Central memory CD8-positive, alpha-beta T cell (primary cell): ENCODE measurements around the gene IQUB.
A peak's percentile ranks its signal among the peaks of the same experiment; 100 is the strongest.
"Not testable (repeated sequence)": the region's sequence is repeated elsewhere in the genome, so short reads cannot be mapped to it uniquely, and the experiment has no call there.

Experiments
- ATAC-seq: fragments of 150-1000 bp; cut with Tn5 transposase; replicated peaks from 2 replicates; pipeline ENCODE4 v1.10.0; 2022; ENCODE audit warnings: mild to moderate bottlenecking, moderate FRiP score, moderate number of reproducible peaks; ENCODE audit not compliant: poor library complexity, severe bottlenecking; ENCODE audit errors: extremely low read depth
- DNase-seq, 2 donors: peaks; one replicate each; pipeline ENCODE4 v3.0.0; 2021; ENCODE audit warnings: low spot score in 2 of 2
- H3K27ac Mint-ChIP-seq: one replicate; pipeline ENCODE4 v1.8.0; 2022; ENCODE audit warnings: low read depth, mild to moderate bottlenecking, moderate library complexity, mixed read lengths
- H3K27me3 Mint-ChIP-seq: one replicate; pipeline ENCODE4 v1.8.0; 2022; ENCODE audit warnings: mixed read lengths
- H3K36me3 Mint-ChIP-seq: one replicate; pipeline ENCODE4 v1.8.0; 2022; ENCODE audit warnings: mild to moderate bottlenecking, moderate library complexity, mixed read lengths; ENCODE audit not compliant: insufficient read depth
- H3K4me1 Mint-ChIP-seq: one replicate; pipeline ENCODE4 v1.8.0; 2022; ENCODE audit warnings: mixed read lengths
- H3K4me3 Mint-ChIP-seq: one replicate; pipeline ENCODE4 v1.8.0; 2022; ENCODE audit warnings: mild to moderate bottlenecking, moderate library complexity, mixed read lengths
- H3K9me3 Mint-ChIP-seq: one replicate; pipeline ENCODE4 v1.8.0; 2022; ENCODE audit warnings: mixed read lengths

The IQUB gene

GRCh38 chr7:123558289-123558874 is 24.0 kb upstream of the IQUB start:
- H3K27me3 Mint-ChIP-seq: no peaks in the 10 kb centered on the region
- peaks cover 2% of the 10 kb centered on the region for H3K36me3 Mint-ChIP-seq
- DNase-seq: no peak
- peaks cover 5% of the 10 kb centered on the region for H3K4me1 Mint-ChIP-seq
- H3K27ac Mint-ChIP-seq: no peak overlapping the region
- H3K9me3 Mint-ChIP-seq: no peaks in the 10 kb centered on the region
- no peak overlapping the region for H3K4me3 Mint-ChIP-seq
- no peak for ATAC-seq

GRCh38 chr7:123557398-123558288 is 23.2 kb upstream of the IQUB start, which contains the start of gene NDUFA5:
Gene NDUFA5 (minus strand): TSS chr7:123557818. CDS start chr7:123557795, 23 bp downstream.
- Mint-ChIP-seq H3K9me3 (no peaks in the 10 kb centered on the region), H3K27ac (no peak within 1 kb of the TSS), H3K4me3 (no peak within 1 kb of the TSS), H3K27me3 (no peaks in the 10 kb centered on the region), H3K36me3 (peaks cover 7% of the 10 kb centered on the region), H3K4me1 (peaks cover 12% of the 10 kb centered on the region)
- peak; percentile 98 for ATAC-seq
- DNase-seq: peak; percentile 93 to 95

GRCh38 chr7:123557016-123557397 is 22.6 kb upstream of the IQUB start:
- Mint-ChIP-seq H3K36me3 (peaks cover 7% of the 10 kb centered on the region), H3K4me3 (no peak overlapping the region), H3K27ac (no peak overlapping the region), H3K4me1 (peaks cover 13% of the 10 kb centered on the region), H3K27me3 (no peaks in the 10 kb centered on the region), H3K9me3 (no peaks in the 10 kb centered on the region)
- DNase-seq: no peak
- ATAC-seq: no peak

GRCh38 chr7:123555484-123555883 is 21.1 kb upstream of the IQUB start:
- Mint-ChIP-seq H3K9me3 (no peaks in the 10 kb centered on the region), H3K4me3 (no peak overlapping the region), H3K27ac (no peak overlapping the region), H3K27me3 (no peaks in the 10 kb centered on the region), H3K36me3 (peaks cover 8% of the 10 kb centered on the region), H3K4me1 (peaks cover 13% of the 10 kb centered on the region)
- ATAC-seq (no peak), DNase-seq (no peak)

GRCh38 chr7:123553159-123553558 is 18.8 kb upstream of the IQUB start:
- DNase-seq: no peak
- peaks cover 27% of the 10 kb centered on the region for H3K4me1 Mint-ChIP-seq
- no peak for ATAC-seq
- no peak overlapping the region for H3K4me3 Mint-ChIP-seq
- H3K27me3 Mint-ChIP-seq: no peaks in the 10 kb centered on the region
- H3K27ac Mint-ChIP-seq: no peak overlapping the region
- peaks cover 23% of the 10 kb centered on the region for H3K36me3 Mint-ChIP-seq
- H3K9me3 Mint-ChIP-seq: no peaks in the 10 kb centered on the region

GRCh38 chr7:123552641-123553040 is 18.2 kb upstream of the IQUB start:
- Mint-ChIP-seq H3K4me1 (peaks cover 28% of the 10 kb centered on the region), H3K4me3 (no peak overlapping the region)

GRCh38 chr7:123552134-123552533 is 17.7 kb upstream of the IQUB start:
- not testable (repeated sequence) for DNase-seq, H3K27me3 Mint-ChIP-seq, H3K4me3 Mint-ChIP-seq, H3K27ac Mint-ChIP-seq, H3K9me3 Mint-ChIP-seq, ATAC-seq
- H3K36me3 Mint-ChIP-seq: peaks cover 23% of the 10 kb centered on the region
- peaks cover 28% of the 10 kb centered on the region for H3K4me1 Mint-ChIP-seq

More at GRCh38 chr7:123552641-123553040, 18.2 kb upstream of the IQUB start:
- ATAC-seq (no peak), DNase-seq (no peak)
- H3K36me3 Mint-ChIP-seq: peaks cover 23% of the 10 kb centered on the region
- H3K27me3 Mint-ChIP-seq: no peaks in the 10 kb centered on the region
- H3K9me3 Mint-ChIP-seq: no peaks in the 10 kb centered on the region
- H3K27ac Mint-ChIP-seq: no peak overlapping the region

GRCh38 chr7:123548406-123548805 is 14.0 kb upstream of the IQUB start:
- no peak for ATAC-seq
- DNase-seq: no peak
- H3K27me3 Mint-ChIP-seq: no peaks in the 10 kb centered on the region
- peaks cover 30% of the 10 kb centered on the region for H3K4me1 Mint-ChIP-seq
- peaks cover 25% of the 10 kb centered on the region for H3K36me3 Mint-ChIP-seq
- H3K9me3 Mint-ChIP-seq: no peaks in the 10 kb centered on the region
- H3K4me3 Mint-ChIP-seq: no peak overlapping the region
- peak overlapping the region; percentile 7 for H3K27ac Mint-ChIP-seq

- no peaks in the 10 kb centered on the region for H3K27me3 Mint-ChIP-seq
- DNase-seq (no peak), ATAC-seq (no peak)
- H3K27ac Mint-ChIP-seq: peak overlapping the region; percentile 70
- peaks cover 10% of the 10 kb centered on the region for H3K36me3 Mint-ChIP-seq
- peaks cover 4% of the 10 kb centered on the region for H3K4me1 Mint-ChIP-seq
- H3K9me3 Mint-ChIP-seq: no peaks in the 10 kb centered on the region
- H3K4me3 Mint-ChIP-seq: no peak overlapping the region
Observed at GRCh38 chr7:123539871-123540270, 5.5 kb upstream of the IQUB start.

- no peak for ATAC-seq
- Mint-ChIP-seq H3K4me3 (no peak overlapping the region), H3K27ac (peak overlapping the region; percentile 70), H3K4me1 (peaks cover 13% of the 10 kb centered on the region), H3K9me3 (no peaks in the 10 kb centered on the region), H3K36me3 (peaks cover 14% of the 10 kb centered on the region), H3K27me3 (no peaks in the 10 kb centered on the region)
- DNase-seq: no peak
Observed at GRCh38 chr7:123538897-123539296, 4.5 kb upstream of the IQUB start.

- ATAC-seq: no peak
- no peak overlapping the region for H3K4me3 Mint-ChIP-seq
Observed at GRCh38 chr7:123538189-123538714, 3.9 kb upstream of the IQUB start.

GRCh38 chr7:123537026-123537642 is 2.7 kb upstream of the IQUB start:
- Mint-ChIP-seq H3K4me1 (peaks cover 19% of the 10 kb centered on the region), H3K4me3 (no peak overlapping the region), H3K27me3 (peaks cover 5% of the 10 kb centered on the region), H3K36me3 (peaks cover 14% of the 10 kb centered on the region), H3K27ac (no peak overlapping the region), H3K9me3 (no peaks in the 10 kb centered on the region)
- ATAC-seq: no peak
- no peak for DNase-seq

More at GRCh38 chr7:123538189-123538714, 3.9 kb upstream of the IQUB start:
- peaks cover 14% of the 10 kb centered on the region for H3K36me3 Mint-ChIP-seq
- H3K9me3 Mint-ChIP-seq: no peaks in the 10 kb centered on the region
- peaks cover 19% of the 10 kb centered on the region for H3K4me1 Mint-ChIP-seq
- no peaks in the 10 kb centered on the region for H3K27me3 Mint-ChIP-seq
- DNase-seq: no peak
- H3K27ac Mint-ChIP-seq: no peak overlapping the region
